Breast epithelium (tissue), 3 donors: ENCODE measurements around the gene SLC2A10.

Experiments
- CTCF ChIP-seq, 3 donors: fragments of 450-650 bp; IDR thresholded peaks; one replicate each; pipeline ENCODE4 v1.5.1; 2016 to 2017; ENCODE audit warnings: antibody characterized with exemption in 3 of 3, mild to moderate bottlenecking in 3 of 3, moderate library complexity in 3 of 3
- POLR2A ChIP-seq: fragments of 450-650 bp; IDR thresholded peaks from one replicate; pipeline ENCODE4 v1.6.1; 2016; ENCODE audit warnings: antibody characterized with exemption, mild to moderate bottlenecking, moderate library complexity
- POLR2AphosphoS5 ChIP-seq, 3 donors: sonication (generic); formaldehyde crosslinking; IDR thresholded peaks; one replicate each; pipeline ENCODE4 v1.6.1; 2017; ENCODE audit warnings: antibody characterized with exemption in 3 of 3

DNA sequence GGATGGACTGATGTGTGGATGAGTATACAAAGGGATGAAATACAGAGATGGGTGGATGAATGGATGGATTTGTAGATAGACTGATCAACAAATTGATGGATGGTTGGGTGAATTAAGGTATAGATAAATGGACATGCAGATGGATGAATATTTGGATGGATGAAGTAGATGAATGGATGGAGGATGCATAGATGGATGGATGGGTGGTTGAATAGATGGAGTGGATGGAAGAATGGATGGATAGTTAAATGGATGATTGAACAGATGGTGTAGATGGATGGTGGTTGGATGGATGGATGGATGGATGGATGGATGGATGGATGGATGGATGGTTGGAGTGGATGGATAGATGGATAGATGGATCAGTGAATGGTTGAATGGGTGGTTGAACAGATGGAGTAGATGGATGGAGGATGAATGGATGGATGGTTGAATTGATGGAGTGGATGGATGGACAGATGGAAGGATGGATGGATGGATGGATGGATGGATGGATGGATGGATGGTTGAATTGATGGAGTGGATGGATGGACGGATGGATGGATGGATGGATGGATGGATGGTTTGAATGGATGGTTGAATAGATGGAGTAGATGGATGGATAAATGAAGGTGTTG, 15.0 kb downstream of the SLC2A10 start:
- TF ChIP-seq CTCF (IDR thresholded peaks at IDR 0.05) (no peak), POLR2A (no peak), POLR2AphosphoS5 (IDR thresholded peaks at IDR 0.05) (no peak)
